GM19395 (cell line): ENCODE data around the gene GPLD1.
"Not testable (repeated sequence)": the region's sequence is repeated elsewhere in the genome, so short reads cannot be mapped to it uniquely, and the experiment has no call there.

Experiments used
- ATAC-seq: cut with Tn5 transposase; IDR thresholded peaks from one replicate; pipeline ENCODE4 v1.9.1; 2021; ENCODE audit warnings: mild to moderate bottlenecking, moderate library complexity; ENCODE audit not compliant: unreplicated experiment

The GPLD1 gene

GRCh38 chr6:24415753-24416152, 73.6 kb downstream of the GPLD1 start:
- peak; percentile 62 for ATAC-seq

- not testable (repeated sequence) for ATAC-seq
Measured at GRCh38 chr6:24414531-24414930, 74.8 kb downstream of the GPLD1 start.

GRCh38 chr6:24412294-24412693, 77.1 kb downstream of the GPLD1 start:
- no peak for ATAC-seq

GRCh38 chr6:24410622-24411021, 78.8 kb downstream of the GPLD1 start:
- no peak for ATAC-seq

- ATAC-seq, result peak; percentile 94
Measured at GRCh38 chr6:24408719-24409410, 80.5 kb downstream of the GPLD1 start.

- no peak for ATAC-seq
Measured at GRCh38 chr6:24405262-24405661, 84.1 kb downstream of the GPLD1 start.

GRCh38 chr6:24403501-24403824, 85.9 kb downstream of the GPLD1 start:
- no peak for ATAC-seq

- peak; percentile 93 for ATAC-seq
Measured at GRCh38 chr6:24402697-24403500, 86.5 kb downstream of the GPLD1 start, which contains the start of gene MRS2. Gene MRS2 (plus strand): TSS chr6:24402936. CDS start chr6:24403047, 111 bp downstream.

- no peak for ATAC-seq
Measured at GRCh38 chr6:24401458-24401857, 87.9 kb downstream of the GPLD1 start.

GRCh38 chr6:24400045-24401039, 89.0 kb downstream of the GPLD1 start:
- ATAC-seq, result not testable (repeated sequence)

- ATAC-seq, result no peak
Measured at GRCh38 chr6:24397631-24398030, 91.7 kb downstream of the GPLD1 start.

- no peak for ATAC-seq
Measured at GRCh38 chr6:24396824-24397223, 92.6 kb downstream of the GPLD1 start.

GRCh38 chr6:24394780-24395437, 94.5 kb downstream of the GPLD1 start:
- no peak for ATAC-seq

- ATAC-seq, result no peak
Measured at GRCh38 chr6:24394061-24394779, 95.2 kb downstream of the GPLD1 start.

GRCh38 chr6:24391756-24392405, 97.5 kb downstream of the GPLD1 start:
- ATAC-seq, result peak; percentile 95

GRCh38 chr6:24391208-24391607, 98.2 kb downstream of the GPLD1 start:
- no peak for ATAC-seq

GRCh38 chr6:24387818-24388217, 101.6 kb downstream of the GPLD1 start:
- ATAC-seq, result no peak

- no peak for ATAC-seq
Measured at GRCh38 chr6:24385536-24386269, 103.7 kb downstream of the GPLD1 start.
